HG02884 (cell line): ENCODE measurements around the gene ABCA4.

Source experiments
- ATAC-seq: cut with Tn5 transposase; IDR thresholded peaks from one replicate; pipeline ENCODE4 v1.9.1; 2021; ENCODE audit warnings: mild to moderate bottlenecking, moderate library complexity; ENCODE audit not compliant: unreplicated experiment

ABCA4 gene

DNA sequence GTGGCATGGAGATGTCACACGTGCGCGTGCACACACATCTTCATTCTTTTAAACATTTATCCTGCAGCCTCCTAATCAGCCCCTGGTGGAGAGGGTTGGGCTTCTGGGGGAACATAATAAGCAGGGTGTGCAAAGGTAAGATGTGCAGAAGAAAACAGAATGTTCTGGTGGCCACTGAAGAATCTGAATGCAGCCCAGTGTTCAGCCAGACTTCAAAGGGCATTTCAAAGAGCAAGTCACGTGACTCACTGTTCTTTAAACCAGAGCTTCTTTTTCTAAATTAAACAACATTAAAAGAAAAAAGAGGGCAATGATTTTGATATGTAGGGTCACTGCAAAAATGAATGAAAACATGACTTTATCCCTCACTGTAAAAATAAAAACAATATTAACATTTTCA lies 89.8 kb downstream of the ABCA4 start:
- no peak for ATAC-seq

GRCh38 chr1:94029130-94029993 lies 91.6 kb downstream of the ABCA4 start:
- ATAC-seq: no peak

DNA sequence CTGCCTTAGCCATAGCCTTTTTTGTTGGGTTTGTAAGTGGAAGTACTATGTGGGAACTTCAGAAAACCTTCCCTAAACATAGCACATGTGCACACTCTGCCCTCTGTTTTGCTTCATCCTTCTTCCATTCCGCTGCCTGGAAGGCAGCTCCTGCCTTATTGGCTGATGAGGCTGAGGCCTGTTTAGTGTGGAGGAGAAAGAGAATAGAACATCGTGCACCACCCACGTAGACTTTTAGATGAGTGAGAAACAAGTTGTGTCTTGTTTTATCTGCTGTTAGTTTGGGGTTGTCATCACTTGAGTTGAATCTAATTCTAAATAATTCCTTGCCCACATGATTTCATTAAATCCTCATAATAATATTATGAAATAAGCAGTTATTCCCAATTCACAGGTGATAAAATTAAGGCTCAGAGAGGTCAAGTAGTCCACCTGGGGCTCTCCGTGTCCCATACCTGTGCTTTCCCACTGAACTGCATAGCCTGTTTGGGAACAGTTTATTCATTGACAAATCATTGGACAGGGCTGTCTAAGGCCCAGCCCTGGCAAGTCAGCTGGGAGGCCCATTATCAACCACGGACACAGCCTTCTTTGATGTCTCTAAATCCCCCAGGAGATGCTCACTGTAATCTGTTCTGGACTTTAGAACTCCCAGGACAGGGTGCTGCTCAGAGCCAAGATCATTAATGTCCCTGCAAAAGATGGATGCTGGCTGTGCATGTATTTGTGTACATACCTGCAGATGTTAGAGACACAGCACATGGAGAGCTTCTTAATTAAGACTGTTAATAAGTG lies 93.0 kb downstream of the ABCA4 start:
- no peak for ATAC-seq

- ATAC-seq: no peak
Measured at GRCh38 chr1:94026619-94027380, 94.1 kb downstream of the ABCA4 start.

GRCh38 chr1:94025383-94026340 lies 95.3 kb downstream of the ABCA4 start:
- ATAC-seq: no peak

GRCh38 chr1:94024104-94024792 lies 96.7 kb downstream of the ABCA4 start:
- no peak for ATAC-seq

DNA sequence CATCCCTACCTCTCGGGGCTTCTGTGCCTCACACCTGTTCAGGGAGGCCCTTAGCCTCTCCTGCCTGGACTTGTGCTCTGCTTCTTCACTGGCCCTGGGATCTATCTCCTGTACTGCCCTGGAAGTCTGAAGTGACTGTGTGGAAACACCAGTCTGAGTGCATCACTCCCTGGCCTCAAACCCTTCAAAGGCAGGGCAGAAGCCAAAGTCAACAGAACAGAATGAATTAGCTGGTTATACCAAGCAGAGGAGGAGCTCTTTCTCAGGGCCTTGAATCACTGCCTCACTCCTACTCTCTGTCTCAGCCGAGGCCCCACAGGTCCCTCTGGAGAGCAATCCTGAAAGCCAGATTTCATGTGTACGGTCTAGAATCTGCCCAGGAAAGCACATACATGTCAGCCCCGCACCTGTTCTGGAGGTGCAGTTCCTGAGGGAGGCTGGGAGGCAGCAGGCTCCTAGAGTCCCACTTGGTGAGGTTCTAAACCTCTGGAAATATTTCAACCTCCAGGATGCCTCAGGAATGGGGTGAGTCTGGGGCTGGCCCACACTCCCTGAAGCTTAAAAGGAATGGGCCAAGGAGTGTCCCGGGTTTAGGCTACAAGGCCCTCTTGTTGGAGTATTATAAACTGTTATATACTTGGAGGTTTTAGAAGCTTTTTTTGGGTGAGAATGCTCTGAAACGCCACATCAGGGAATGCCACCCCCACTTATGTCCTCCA lies 98.3 kb downstream of the ABCA4 start:
- ATAC-seq: no peak

DNA sequence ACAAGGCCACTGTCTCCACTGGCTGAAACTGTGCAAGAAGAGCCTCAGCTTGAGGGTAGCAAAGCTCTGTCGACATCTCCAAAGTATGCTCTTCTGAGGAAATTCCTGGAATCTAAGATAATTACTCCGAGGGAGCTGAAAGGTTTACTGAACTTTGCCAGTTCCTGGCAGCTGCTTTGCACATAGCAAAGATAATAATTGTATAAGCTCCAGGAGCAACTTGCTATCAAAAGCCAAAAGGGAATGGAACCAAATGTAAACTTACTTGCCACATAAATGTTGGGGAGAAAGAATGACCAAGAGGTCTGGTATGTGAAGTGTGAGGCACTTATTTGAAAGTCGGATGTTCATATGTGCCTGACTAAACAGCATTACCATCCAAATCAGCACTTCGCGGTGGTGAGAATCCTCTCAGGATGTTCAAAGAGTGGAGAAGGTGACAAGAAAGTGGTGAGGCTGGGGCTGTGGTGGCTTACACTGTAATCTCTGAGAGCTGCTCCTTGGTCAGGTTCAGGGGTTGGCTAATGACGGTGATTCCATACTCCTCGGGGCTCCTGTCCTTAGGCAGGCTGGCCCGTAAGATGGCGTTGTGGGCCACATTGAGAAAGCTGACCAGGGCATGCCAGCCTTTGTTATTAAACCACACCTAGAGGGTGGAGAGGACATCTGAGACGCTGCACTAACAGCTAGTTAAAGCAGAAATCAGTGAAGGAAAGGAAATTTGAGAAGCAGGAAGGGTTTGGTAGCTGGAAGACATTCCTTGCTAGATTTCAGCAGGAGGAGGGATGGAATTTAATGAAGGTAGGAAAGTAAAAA lies 100.0 kb downstream of the ABCA4 start:
- no peak for ATAC-seq

- no peak for ATAC-seq
Measured at GRCh38 chr1:94019327-94019726, 101.6 kb downstream of the ABCA4 start.

- no peak for ATAC-seq
Measured at GRCh38 chr1:94017155-94017829, 103.7 kb downstream of the ABCA4 start.

DNA sequence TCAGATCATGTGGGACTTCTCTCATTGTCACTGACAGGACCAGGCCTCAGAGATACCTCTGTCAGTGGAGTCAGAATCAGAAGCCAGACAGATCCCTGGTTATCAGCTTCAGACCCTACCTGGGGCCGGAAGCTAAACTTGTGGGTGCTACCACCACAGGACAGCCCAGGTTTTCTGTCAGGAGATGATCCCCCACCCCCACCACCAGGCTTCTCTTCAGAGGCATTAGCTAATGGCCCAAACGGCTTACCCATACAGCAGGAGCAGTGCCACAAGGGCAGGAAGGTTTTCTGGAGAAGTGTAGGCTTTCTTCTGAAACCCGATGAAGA lies 105.5 kb downstream of the ABCA4 start:
- no peak for ATAC-seq

DNA sequence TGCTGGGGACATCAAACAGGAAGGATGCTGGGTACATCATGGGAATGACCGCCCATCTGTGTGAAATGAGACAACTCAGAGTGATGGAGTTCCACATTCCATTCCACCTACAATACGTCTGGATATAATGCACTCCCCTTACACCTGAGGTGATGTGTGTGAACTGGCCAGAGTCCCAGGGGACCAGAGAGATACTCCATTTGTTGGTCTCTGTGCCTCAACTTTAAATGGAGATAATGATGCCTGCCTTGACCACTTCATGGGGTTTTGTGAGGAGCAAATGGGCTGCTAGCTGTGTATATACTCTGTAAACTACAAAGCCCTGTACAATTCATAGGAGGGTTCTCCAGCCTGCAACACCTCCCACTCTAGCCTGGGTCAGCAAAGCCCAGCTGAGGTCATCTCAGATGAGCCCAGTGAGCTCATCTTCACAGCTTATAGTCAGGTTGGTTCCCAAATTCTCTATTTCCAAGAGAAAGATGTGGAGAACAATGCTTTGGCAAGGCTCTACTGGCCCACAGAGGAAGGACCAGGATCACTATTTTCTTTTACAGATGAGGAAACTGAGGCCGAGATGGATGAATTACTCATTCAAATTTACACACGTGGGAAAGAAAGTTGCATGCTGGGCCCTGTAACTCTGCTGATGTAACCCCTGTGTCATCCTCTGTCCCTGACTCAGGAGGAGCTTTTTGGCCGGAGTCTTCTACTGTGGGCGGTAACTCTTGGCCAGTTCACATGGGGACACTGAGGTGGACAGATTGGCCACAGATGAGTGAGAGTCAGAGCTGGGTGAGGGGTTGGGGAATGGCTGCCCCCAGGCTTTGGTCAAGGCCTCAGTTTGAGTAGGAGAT lies 106.1 kb downstream of the ABCA4 start:
- no peak for ATAC-seq

GRCh38 chr1:94014087-94014486 lies 106.9 kb downstream of the ABCA4 start:
- ATAC-seq: no peak

DNA sequence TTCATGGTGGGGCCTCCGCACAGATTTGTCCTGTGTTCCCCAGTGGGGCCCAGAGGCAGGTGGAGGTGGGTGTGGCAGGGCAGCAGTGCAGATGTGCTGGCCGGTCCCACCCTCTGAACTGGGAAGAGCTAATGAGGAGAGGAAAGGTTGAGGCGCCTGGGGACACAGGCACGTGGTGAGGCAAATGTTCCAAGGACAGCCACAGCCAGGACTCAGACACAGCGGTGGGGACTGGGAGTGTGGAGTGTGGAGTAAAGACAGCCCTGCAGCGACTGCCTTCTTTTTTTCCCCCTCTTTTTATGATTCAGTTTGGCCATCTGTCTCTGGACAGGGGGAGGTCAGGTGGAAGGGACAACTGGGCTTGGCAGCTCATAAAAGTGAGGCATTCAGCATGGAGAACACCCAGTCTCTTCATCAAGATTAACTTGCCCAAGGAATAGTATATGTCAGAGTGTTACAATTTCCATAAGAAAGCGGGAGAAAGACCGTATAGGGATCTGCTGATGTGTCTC lies 107.5 kb downstream of the ABCA4 start:
- no peak for ATAC-seq

- no peak for ATAC-seq
Measured at GRCh38 chr1:94012708-94013366, 108.1 kb downstream of the ABCA4 start.
